ENCODE measurements around the gene GPR148. TPM values are rescaled to one million over a fixed set of nuclear protein-coding genes. Genes with fewer than 3 reads are reported as not detected.
A peak's percentile ranks its signal among the peaks of the same experiment; 100 is the strongest.

Gene GPR148
- total and polyA plus RNA-seq, 2 of the 8 experiments (the other 6 are each of a cell fraction or from before 2014, with no cell fraction given), result 0.05 TPM; not detected in 1

DNA sequence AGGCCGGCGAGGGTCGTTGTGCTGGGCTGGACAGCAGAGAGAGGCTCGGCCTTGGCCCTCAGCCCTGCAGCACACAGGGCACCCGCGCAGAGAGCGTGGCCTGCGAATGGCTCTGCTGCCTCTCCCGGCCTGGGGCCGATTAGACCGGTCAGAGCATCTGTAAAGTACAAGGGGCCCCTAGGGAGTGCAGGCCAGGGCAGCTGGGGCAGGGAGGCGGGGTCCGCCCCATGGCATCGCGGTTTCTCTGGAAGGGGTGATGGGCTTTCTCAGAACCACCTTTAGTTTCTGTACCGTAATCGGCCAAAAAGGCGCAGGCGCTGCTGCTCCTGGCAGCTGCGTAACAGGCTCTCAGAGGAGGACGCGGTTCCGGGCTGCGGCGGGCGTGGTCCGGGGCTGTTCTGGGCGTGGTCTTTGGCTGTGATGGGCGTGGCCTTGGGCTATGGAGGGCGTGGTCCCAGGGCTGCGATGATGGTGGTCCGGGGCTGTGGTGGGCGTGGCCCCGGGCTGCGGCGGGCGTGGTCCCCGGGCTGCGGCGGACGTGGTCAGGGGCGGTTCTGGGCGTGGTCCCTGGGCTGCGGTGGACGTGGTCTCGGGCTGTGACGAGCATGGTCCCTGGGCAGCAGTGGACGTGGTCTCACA is 1.5 kb upstream of the GPR148 start (continued):
- TF ChIP-seq CHD1 (IDR thresholded peaks at IDR 0.05; ENCODE audit: low read depth, low read length), result no peak
- TF ChIP-seq EZH2 (IDR thresholded peaks at IDR 0.05; ENCODE audit: low read depth, low read length, severe bottlenecking), result no peak
- TF ChIP-seq TAF1 (IDR thresholded peaks at IDR 0.05; ENCODE audit: low read depth, low read length), result peak; percentile 70
- TF ChIP-seq, protein P1, sequence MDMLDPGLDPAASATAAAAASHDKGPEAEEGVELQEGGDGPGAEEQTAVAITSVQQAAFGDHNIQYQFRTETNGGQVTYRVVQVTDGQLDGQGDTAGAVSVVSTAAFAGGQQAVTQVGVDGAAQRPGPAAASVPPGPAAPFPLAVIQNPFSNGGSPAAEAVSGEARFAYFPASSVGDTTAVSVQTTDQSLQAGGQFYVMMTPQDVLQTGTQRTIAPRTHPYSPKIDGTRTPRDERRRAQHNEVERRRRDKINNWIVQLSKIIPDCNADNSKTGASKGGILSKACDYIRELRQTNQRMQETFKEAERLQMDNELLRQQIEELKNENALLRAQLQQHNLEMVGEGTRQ (IDR thresholded peaks at IDR 0.05; ENCODE audit: low read length), result no peak
- peak; percentile 61 for TF ChIP-seq KDM4A (IDR thresholded peaks at IDR 0.05; ENCODE audit: low read depth, low read length, severe bottlenecking)
- TF ChIP-seq RFX5 (IDR thresholded peaks at IDR 0.05; ENCODE audit: borderline replicate concordance, low read depth, low read length), result no peak

All from H1 (cell line).